ENCODE results near the gene PLOD1.
"Not testable (repeated sequence)": the region's sequence is repeated elsewhere in the genome, so short reads cannot be mapped to it uniquely, and the experiment has no call there.

GRCh38 chr1:11894501-11894900 lies 40.0 kb upstream of the PLOD1 start:
- not testable (repeated sequence) for TF ChIP-seq CTCF, POLR2AphosphoS5 (IDR thresholded peaks at IDR 0.05)
